MM.1S (cell line): Measurements from ENCODE around the gene SNX8.

ENCODE experiments used
- DNase-seq: peaks from one replicate; pipeline ENCODE4 v3.0.0-alpha.2; 2015
- H2AFZ ChIP-seq: fragments of 300-600 bp; sonication (generic); 2 replicates; pipeline ENCODE4 v1.6.0; 2016; ENCODE audit warnings: antibody characterized with exemption, low read length
- H3F3A ChIP-seq: fragments of 300-600 bp; sonication (generic); 2 replicates; pipeline ENCODE4 v1.6.1; 2016; ENCODE audit warnings: mild to moderate bottlenecking, antibody characterized with exemption, low read length, moderate library complexity, mixed read lengths; ENCODE audit not compliant: insufficient read depth
- H3K27ac ChIP-seq: fragments of 300-600 bp; sonication (generic); 2 replicates; pipeline ENCODE4 v1.5.1; 2016; ENCODE audit warnings: mild to moderate bottlenecking, low read length
- H3K27me3 ChIP-seq: fragments of 300-600 bp; sonication (generic); replicated peaks from 2 replicates; pipeline ENCODE4 v1.6.0; 2016; ENCODE audit warnings: low read length; ENCODE audit not compliant: insufficient read depth
- H3K36me3 ChIP-seq: fragments of 300-600 bp; sonication (generic); replicated peaks from 2 replicates; pipeline ENCODE4 v1.6.1; 2016; ENCODE audit warnings: mild to moderate bottlenecking, low read length, mixed read lengths; ENCODE audit not compliant: insufficient read depth
- H3K4me1 ChIP-seq: fragments of 300-600 bp; sonication (generic); 2 replicates; pipeline ENCODE4 v1.6.1; 2016; ENCODE audit warnings: low read length, mixed read lengths
- H3K4me2 ChIP-seq: fragments of 300-600 bp; sonication (generic); 2 replicates; pipeline ENCODE4 v1.6.0; 2016; ENCODE audit warnings: low read depth, low read length
- H3K4me3 ChIP-seq: fragments of 300-600 bp; sonication (generic); 2 replicates; pipeline ENCODE4 v1.5.1; 2016; ENCODE audit warnings: low read length, mixed read lengths
- H3K79me2 ChIP-seq: fragments of 300-600 bp; sonication (generic); 2 replicates; pipeline ENCODE4 v1.6.1; 2016; ENCODE audit warnings: mixed run types, low read length, mixed read lengths
- H3K9ac ChIP-seq: fragments of 300-600 bp; sonication (generic); 2 replicates; pipeline ENCODE4 v1.6.1; 2016; ENCODE audit warnings: low read length, mixed read lengths
- H3K9me2 ChIP-seq: fragments of 300-600 bp; sonication (generic); replicated peaks from 2 replicates; pipeline ENCODE4 v1.6.1; 2016; ENCODE audit warnings: mild to moderate bottlenecking, low read length, mixed read lengths; ENCODE audit not compliant: insufficient read depth
- H3K9me3 ChIP-seq: fragments of 300-600 bp; sonication (generic); replicated peaks from 2 replicates; pipeline ENCODE4 v1.6.1; 2016; ENCODE audit warnings: mild to moderate bottlenecking, low read length, mixed read lengths; ENCODE audit not compliant: insufficient read depth
- H4K20me1 ChIP-seq: fragments of 300-600 bp; sonication (generic); 2 replicates; pipeline ENCODE4 v1.6.1; 2016; ENCODE audit warnings: mild to moderate bottlenecking, low read length, moderate library complexity, mixed read lengths; ENCODE audit not compliant: insufficient read depth
- EZH2 ChIP-seq: fragments of 300-600 bp; sonication (generic); optimal IDR thresholded peaks from 2 replicates; pipeline ENCODE3; 2017; ENCODE audit warnings: low read depth, mild to moderate bottlenecking, antibody characterized with exemption, low read length, mixed read lengths
- EZH2phosphoT487 ChIP-seq: fragments of 300-600 bp; sonication (generic); IDR thresholded peaks from 2 replicates; pipeline ENCODE4 v1.6.1; 2018; ENCODE audit warnings: antibody characterized with exemption, low read length
- TF ChIP-seq, protein P1 (sequence below): fragments of 300-600 bp; sonication (generic); IDR thresholded peaks from 2 replicates; pipeline ENCODE4 v1.5.1; 2016; ENCODE audit warnings: antibody characterized with exemption, low read length, mixed read lengths

The SNX8 gene

DNA sequence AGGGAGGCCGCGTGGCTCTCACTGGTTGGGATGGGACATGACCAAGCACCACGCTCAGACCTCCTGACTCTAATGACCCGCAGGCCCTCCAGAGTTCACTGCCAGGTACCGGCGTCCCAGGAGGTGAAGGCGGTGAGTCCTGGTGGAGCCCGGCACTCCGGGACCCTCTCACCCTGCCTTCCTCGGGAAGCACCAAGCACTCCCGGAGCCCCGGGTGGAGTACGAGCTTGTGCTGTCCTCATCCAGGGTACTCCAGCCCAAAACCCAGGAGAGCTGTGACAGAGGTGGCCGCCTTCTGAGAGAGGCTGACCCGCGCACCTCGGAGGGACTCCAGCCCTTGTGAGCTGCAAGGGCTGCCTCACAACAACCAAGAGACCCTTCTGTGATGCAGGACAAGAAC lies 90.9 kb downstream of the SNX8 start:
- Histone ChIP-seq H3K79me2 (peaks cover 2% of the 10 kb centered on the region; the same call in 1 of the 2 replicates), H2AFZ (no peak overlapping the region), H3K27ac (no peak overlapping the region), H3K9me3 (no peaks in the 10 kb centered on the region), H3K9ac (no peak overlapping the region), H3K4me2 (no peak overlapping the region), H3K4me1 (no peaks in the 10 kb centered on the region), H3K4me3 (no peak overlapping the region), H3F3A (no peaks in the 10 kb centered on the region), H4K20me1 (no peaks in the 10 kb centered on the region), H3K36me3 (no peaks in the 10 kb centered on the region), H3K27me3 (no peaks in the 10 kb centered on the region), H3K9me2 (no peaks in the 10 kb centered on the region)
- TF ChIP-seq EZH2phosphoT487 (no peak), EZH2 (no peak)
- TF ChIP-seq, protein P1, sequence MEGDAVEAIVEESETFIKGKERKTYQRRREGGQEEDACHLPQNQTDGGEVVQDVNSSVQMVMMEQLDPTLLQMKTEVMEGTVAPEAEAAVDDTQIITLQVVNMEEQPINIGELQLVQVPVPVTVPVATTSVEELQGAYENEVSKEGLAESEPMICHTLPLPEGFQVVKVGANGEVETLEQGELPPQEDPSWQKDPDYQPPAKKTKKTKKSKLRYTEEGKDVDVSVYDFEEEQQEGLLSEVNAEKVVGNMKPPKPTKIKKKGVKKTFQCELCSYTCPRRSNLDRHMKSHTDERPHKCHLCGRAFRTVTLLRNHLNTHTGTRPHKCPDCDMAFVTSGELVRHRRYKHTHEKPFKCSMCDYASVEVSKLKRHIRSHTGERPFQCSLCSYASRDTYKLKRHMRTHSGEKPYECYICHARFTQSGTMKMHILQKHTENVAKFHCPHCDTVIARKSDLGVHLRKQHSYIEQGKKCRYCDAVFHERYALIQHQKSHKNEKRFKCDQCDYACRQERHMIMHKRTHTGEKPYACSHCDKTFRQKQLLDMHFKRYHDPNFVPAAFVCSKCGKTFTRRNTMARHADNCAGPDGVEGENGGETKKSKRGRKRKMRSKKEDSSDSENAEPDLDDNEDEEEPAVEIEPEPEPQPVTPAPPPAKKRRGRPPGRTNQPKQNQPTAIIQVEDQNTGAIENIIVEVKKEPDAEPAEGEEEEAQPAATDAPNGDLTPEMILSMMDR = no peak
- no peak for DNase-seq

DNA sequence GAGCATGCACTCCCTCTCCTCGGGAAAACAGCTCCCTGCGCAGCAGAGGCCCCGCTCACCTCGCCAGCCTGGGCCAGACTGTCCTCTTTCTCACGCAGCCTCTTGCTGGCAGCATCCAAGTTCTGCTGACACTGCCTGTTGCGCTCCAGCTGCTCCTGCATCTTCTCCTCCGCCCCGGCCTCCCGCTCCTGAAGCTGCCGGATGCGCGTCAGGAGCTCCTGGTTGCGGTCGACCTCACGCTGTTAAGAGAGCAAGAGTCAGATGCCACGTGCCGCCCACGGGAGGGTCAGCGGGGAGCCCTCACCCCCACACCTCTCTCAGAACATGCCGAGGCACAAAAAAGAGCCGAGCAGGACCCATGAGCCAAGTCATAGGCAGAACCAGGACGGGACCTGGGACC lies 91.7 kb downstream of the SNX8 start:
- Histone ChIP-seq H3K4me1 (no peaks in the 10 kb centered on the region), H3F3A (no peaks in the 10 kb centered on the region)

DNA sequence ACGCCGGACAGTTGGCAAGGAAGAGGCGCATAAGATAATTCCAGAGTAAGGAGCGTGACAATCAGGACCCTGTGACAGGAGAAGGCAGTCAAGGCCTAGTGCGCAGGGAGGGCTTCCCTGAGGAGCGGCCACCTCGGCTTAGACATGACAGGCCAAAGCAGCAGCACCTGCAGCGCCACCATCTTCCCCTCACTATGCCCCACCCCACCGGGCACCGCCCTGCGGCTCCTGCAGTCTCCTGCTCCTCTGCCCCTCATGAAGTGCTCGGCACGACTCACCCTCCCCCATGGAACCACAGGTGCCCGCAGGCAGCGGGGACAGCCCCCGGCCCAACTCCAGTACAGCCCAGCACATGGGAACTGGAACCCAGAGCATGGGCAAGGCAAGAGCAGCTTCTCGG lies 93.3 kb downstream of the SNX8 start:
- H3K4me1 ChIP-seq = no peaks in the 10 kb centered on the region
- H3K9me3 ChIP-seq = no peaks in the 10 kb centered on the region
- no peak overlapping the region for H3K4me3 ChIP-seq
- no peak overlapping the region for H3K4me2 ChIP-seq
- no peaks in the 10 kb centered on the region for H3K9me2 ChIP-seq
- H3K36me3 ChIP-seq = no peaks in the 10 kb centered on the region
- DNase-seq = no peak
- H3F3A ChIP-seq = no peaks in the 10 kb centered on the region
- no peak overlapping the region for H2AFZ ChIP-seq
- peaks cover 2% of the 10 kb centered on the region; the same call in 1 of the 2 replicates for H3K79me2 ChIP-seq
- no peak overlapping the region for H3K27ac ChIP-seq
- no peak for TF ChIP-seq EZH2phosphoT487
- TF ChIP-seq, protein P1 = no peak
- TF ChIP-seq EZH2 = no peak
- no peaks in the 10 kb centered on the region for H3K27me3 ChIP-seq
- H3K9ac ChIP-seq = no peak overlapping the region
- H4K20me1 ChIP-seq = no peaks in the 10 kb centered on the region

More for the DNA sequence above, 91.7 kb downstream of the SNX8 start:
- Histone ChIP-seq H3K27me3 (no peaks in the 10 kb centered on the region), H3K9ac (no peak overlapping the region), H3K4me3 (no peak overlapping the region), H3K27ac (no peak overlapping the region), H3K79me2 (peaks cover 2% of the 10 kb centered on the region; the same call in 1 of the 2 replicates), H3K4me2 (no peak overlapping the region), H4K20me1 (no peaks in the 10 kb centered on the region), H3K9me2 (no peaks in the 10 kb centered on the region), H3K9me3 (no peaks in the 10 kb centered on the region), H3K36me3 (no peaks in the 10 kb centered on the region), H2AFZ (no peak overlapping the region)
- DNase-seq = no peak
- TF ChIP-seq, protein P1 = no peak
- TF ChIP-seq EZH2phosphoT487 (no peak), EZH2 (no peak)
